GM23338 (cell line): Measurements from ENCODE around the gene BAD. TPM values are rescaled to one million over a fixed set of nuclear protein-coding genes. Genes with fewer than 3 reads are reported as not detected.

Experiments
- ATAC-seq: fragments of 200-7000 bp; cut with Tn5 transposase; 3 replicates; pipeline ENCODE4 v1.9.1; 2020
- DNase-seq: peaks from one replicate; pipeline ENCODE4 v3.0.0-alpha.2; 2015; ENCODE audit warnings: low spot score
- H2AFZ ChIP-seq: fragments of 200-600 bp; sonication (generic); 2 replicates; pipeline ENCODE4 v1.8.0; 2016; ENCODE audit warnings: antibody characterized with exemption, mild to moderate bottlenecking, moderate library complexity
- H3F3A ChIP-seq: fragments of 200-600 bp; sonication (generic); replicated peaks from 2 replicates; pipeline ENCODE4 v1.8.0; 2017; ENCODE audit warnings: antibody characterized with exemption, mixed run types, low read depth
- H3K27ac ChIP-seq: fragments of 200-600 bp; sonication (generic); 2 replicates; pipeline ENCODE4 v1.6.1; 2016; ENCODE audit warnings: low read depth
- H3K27me3 ChIP-seq: fragments of 200-600 bp; sonication (generic); 2 replicates; pipeline ENCODE4 v1.8.0; 2016; ENCODE audit warnings: mild to moderate bottlenecking, mixed run types, moderate library complexity; ENCODE audit not compliant: insufficient read depth
- H3K36me3 ChIP-seq: fragments of 200-600 bp; sonication (generic); 2 replicates; pipeline ENCODE4 v1.8.0; 2016; ENCODE audit warnings: mild to moderate bottlenecking; ENCODE audit not compliant: insufficient read depth
- H3K4me1 ChIP-seq: fragments of 200-600 bp; sonication (generic); 2 replicates; pipeline ENCODE4 v1.8.0; 2016; ENCODE audit warnings: mild to moderate bottlenecking, moderate library complexity; ENCODE audit not compliant: insufficient read depth
- H3K4me2 ChIP-seq: fragments of 200-600 bp; sonication (generic); 2 replicates; pipeline ENCODE4 v1.7.1; 2017; ENCODE audit warnings: mixed run types
- H3K4me3 ChIP-seq: fragments of 200-600 bp; sonication (generic); 2 replicates; pipeline ENCODE4 v1.6.1; 2016; ENCODE audit warnings: mixed run types
- H3K79me2 ChIP-seq: fragments of 200-600 bp; sonication (generic); replicated peaks from 2 replicates; pipeline ENCODE4 v1.8.0; 2017; ENCODE audit warnings: mild to moderate bottlenecking; ENCODE audit not compliant: insufficient read depth
- H3K9me2 ChIP-seq: fragments of 200-600 bp; sonication (generic); 2 replicates; pipeline ENCODE4 v1.8.0; 2017; ENCODE audit not compliant: insufficient read depth
- H4K20me1 ChIP-seq: fragments of 200-600 bp; sonication (generic); replicated peaks from 2 replicates; pipeline ENCODE4 v1.8.0; 2017; ENCODE audit warnings: mild to moderate bottlenecking; ENCODE audit not compliant: insufficient read depth
- H3K27ac Mint-ChIP-seq: 2 replicates; pipeline ENCODE4 v1.8.0; 2020; ENCODE audit warnings: inconsistent platforms, mild to moderate bottlenecking, moderate library complexity, mixed read lengths
- H3K27me3 Mint-ChIP-seq: 3 replicates; pipeline ENCODE4 v1.8.0; 2022; ENCODE audit warnings: low read depth, mild to moderate bottlenecking, moderate library complexity, mixed read lengths, inconsistent platforms; ENCODE audit not compliant: insufficient read depth, poor library complexity
- H3K36me3 Mint-ChIP-seq: 3 replicates; pipeline ENCODE4 v1.8.0; 2021; ENCODE audit warnings: low read depth, mild to moderate bottlenecking, inconsistent platforms, moderate library complexity, mixed read lengths
- H3K4me1 Mint-ChIP-seq: 3 replicates; pipeline ENCODE4 v1.8.0; 2020; ENCODE audit warnings: mild to moderate bottlenecking, inconsistent platforms, mixed read lengths
- H3K4me3 Mint-ChIP-seq: 3 replicates; pipeline ENCODE4 v1.8.0; 2021; ENCODE audit warnings: moderate library complexity, mild to moderate bottlenecking, inconsistent platforms, mixed read lengths
- H3K9me3 Mint-ChIP-seq: 3 replicates; pipeline ENCODE4 v1.8.0; 2020; ENCODE audit warnings: moderate library complexity, mild to moderate bottlenecking, inconsistent platforms, mixed read lengths
- CREB1 ChIP-seq: fragments of 250-450 bp; sonication (Bioruptor Pico); IDR thresholded peaks from 2 replicates; pipeline ENCODE4 v1.5.0; 2020; ENCODE audit warnings: low read depth, mild to moderate bottlenecking, moderate library complexity
- EZH2 ChIP-seq: fragments of 200-600 bp; sonication (generic); IDR thresholded peaks from one replicate; pipeline ENCODE4 v1.8.0; 2017; ENCODE audit warnings: antibody characterized with exemption, mild to moderate bottlenecking, low read depth; ENCODE audit not compliant: unreplicated experiment
- EZH2phosphoT487 ChIP-seq: fragments of 200-600 bp; sonication (generic); IDR thresholded peaks from one replicate; pipeline ENCODE4 v1.8.1; 2018; ENCODE audit warnings: antibody characterized with exemption; ENCODE audit not compliant: unreplicated experiment
- JUNB ChIP-seq: IDR thresholded peaks from one replicate; pipeline ENCODE4 v1.6.1; 2016; ENCODE audit warnings: antibody characterized with exemption; ENCODE audit not compliant: unreplicated experiment
- NANOG ChIP-seq: IDR thresholded peaks from 2 replicates; pipeline ENCODE4 v1.6.1; 2016; ENCODE audit warnings: antibody characterized with exemption, borderline replicate concordance
- POLR2AphosphoS5 ChIP-seq: IDR thresholded peaks from 2 replicates; pipeline ENCODE4 v1.6.1; 2016; ENCODE audit warnings: antibody characterized with exemption, low read depth
- STAT1 ChIP-seq: IDR thresholded peaks from one replicate; pipeline ENCODE4 v1.6.1; 2016; ENCODE audit warnings: antibody characterized with exemption; ENCODE audit not compliant: unreplicated experiment
- ZNF114 ChIP-seq: fragments of 250-450 bp; sonication (Bioruptor Pico); IDR thresholded peaks from 2 replicates; pipeline ENCODE4 v1.5.0; 2020; ENCODE audit warnings: mild to moderate bottlenecking, moderate library complexity
- ZNF331 ChIP-seq: fragments of 250-450 bp; sonication (Bioruptor Pico); IDR thresholded peaks from 2 replicates; pipeline ENCODE4 v1.5.0; 2020; ENCODE audit warnings: low read depth, mild to moderate bottlenecking, moderate library complexity
- polyA plus RNA-seq: library from polyadenylated mRNA; unstranded; fragments of >200 nt; fragmentation: Nextera tagmentation; extraction: Ambion mirVana; gene quantifications from 2 replicates; pipeline ENCODE4 v1.2.1, GENCODE V29; 2016
- total RNA-seq: library from RNA; depleted of rRNA; stranded (reverse); fragments of >200 nt; shearing (Covaris generic); gene quantifications from 2 replicates; pipeline ENCODE4 v1.2.3, GENCODE V29; 2014
- TF ChIP-seq, protein P1 (sequence below), 2 experiments: fragments of 200-600 bp in 1 of 2; sonication (generic) in 1 of 2; conservative IDR thresholded peaks; 2 replicates each; pipeline versions ENCODE4 v1.5.1 to v1.6.1; 2016 to 2017; ENCODE audit warnings: antibody characterized with exemption in 2 of 2, low read depth in 2 of 2, mild to moderate bottlenecking in 2 of 2, moderate library complexity in 1 of 2
- TF ChIP-seq, protein P2 (sequence below): fragments of 250-450 bp; sonication (Bioruptor Pico); IDR thresholded peaks from 2 replicates; pipeline ENCODE4 v1.5.0; 2020; ENCODE audit warnings: mild to moderate bottlenecking, moderate library complexity
- TF ChIP-seq, protein P3 (sequence below): IDR thresholded peaks from 2 replicates; pipeline ENCODE4 v1.6.1; 2016; ENCODE audit warnings: antibody characterized with exemption
- TF ChIP-seq, protein P4 (sequence below): IDR thresholded peaks from one replicate; pipeline ENCODE4 v1.6.1; 2018; ENCODE audit warnings: antibody characterized with exemption; ENCODE audit not compliant: unreplicated experiment

The BAD gene
- total and polyA plus RNA-seq, 2 experiments from 2014 or later, result 46.3 to 46.4 TPM

DNA sequence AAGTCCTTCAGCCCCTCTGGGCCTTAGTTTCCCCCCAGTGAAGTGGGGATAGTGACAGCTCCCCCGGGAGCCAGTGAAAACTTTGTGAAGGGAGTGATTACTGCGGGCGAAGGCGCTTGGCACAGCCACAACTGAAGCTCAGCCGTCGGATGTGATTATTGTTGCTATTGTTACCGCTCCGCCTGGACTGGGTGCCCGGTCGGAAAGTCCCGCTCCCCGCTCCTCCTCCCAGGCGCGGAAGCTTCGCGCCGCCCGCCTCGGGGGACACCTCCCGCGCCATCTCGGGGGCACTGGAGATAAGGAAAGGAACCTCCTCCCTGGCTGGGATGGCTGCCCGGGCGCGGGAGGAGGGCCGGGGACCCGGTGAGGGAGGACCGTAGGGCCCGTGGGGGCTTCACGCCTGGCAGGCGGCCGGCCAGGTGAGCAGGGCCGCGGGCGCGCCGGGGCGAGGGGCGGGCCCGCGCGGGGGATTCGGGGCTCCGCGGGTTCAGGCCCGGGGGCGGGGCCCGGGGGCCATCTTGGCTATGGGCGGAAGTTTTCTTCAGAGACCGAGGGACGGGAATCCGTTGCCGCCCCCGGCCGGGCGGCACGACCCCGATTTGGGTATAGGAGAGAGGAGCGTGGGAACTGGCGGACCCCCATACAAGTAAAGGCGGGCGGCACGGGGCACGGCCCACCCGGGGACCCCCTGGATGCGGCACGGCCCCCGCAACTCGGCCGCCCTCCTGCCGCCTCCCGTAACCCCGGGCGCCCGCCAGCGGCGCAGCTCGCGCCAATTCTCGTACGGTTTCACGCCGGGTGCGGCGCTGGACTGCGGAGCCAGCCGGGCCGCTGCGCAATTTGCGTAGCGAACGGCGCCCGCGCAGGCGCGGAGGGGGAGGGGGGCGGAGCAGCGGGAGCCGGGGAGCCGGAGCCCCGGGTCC, 758 bp upstream of the BAD start, which contains the start of gene GPR137:
GPR137 (plus strand) TSS at position 887 of the 923 bp plus-strand sequence. CDS start 677 bp downstream, outside the sequence.
- Histone ChIP-seq H3K36me3 (no peaks in the 10 kb centered on the region), H4K20me1 (no peaks in the 10 kb centered on the region), H3K9me2 (no peaks in the 10 kb centered on the region), H3F3A (peaks cover 6% of the 10 kb centered on the region; the same call in 1 of the 2 replicates), H3K27me3 (peaks cover 24% of the 10 kb centered on the region), H2AFZ (peak within 1 kb of the TSS; percentile 98), H3K4me1 (peaks cover 8% of the 10 kb centered on the region), H3K4me2 (peak within 1 kb of the TSS; percentile 99), H3K27ac (peak within 1 kb of the TSS; percentile 84; the same call in 1 of the 2 replicates), H3K4me3 (peak within 1 kb of the TSS; percentile 95), H3K79me2 (no peaks in the 10 kb centered on the region)
- Mint-ChIP-seq H3K27me3 (peaks cover 30% of the 10 kb centered on the region), H3K9me3 (no peaks in the 10 kb centered on the region; the same call in 2 of the 3 replicates), H3K4me1 (peaks cover 8% of the 10 kb centered on the region), H3K36me3 (peaks cover 10% of the 10 kb centered on the region; the same call in 2 of the 3 replicates), H3K4me3 (peak within 1 kb of the TSS; percentile 81), H3K27ac (no peak within 1 kb of the TSS)
- ATAC-seq, result peak; percentile 44
- peak; percentile 80 for DNase-seq
- TF ChIP-seq ZNF114 (CRISPR knock-in tag), result no peak
- TF ChIP-seq EZH2, result no peak
- no peak; the same call in 1 of the 2 replicates for TF ChIP-seq POLR2AphosphoS5
- TF ChIP-seq, protein P1, sequence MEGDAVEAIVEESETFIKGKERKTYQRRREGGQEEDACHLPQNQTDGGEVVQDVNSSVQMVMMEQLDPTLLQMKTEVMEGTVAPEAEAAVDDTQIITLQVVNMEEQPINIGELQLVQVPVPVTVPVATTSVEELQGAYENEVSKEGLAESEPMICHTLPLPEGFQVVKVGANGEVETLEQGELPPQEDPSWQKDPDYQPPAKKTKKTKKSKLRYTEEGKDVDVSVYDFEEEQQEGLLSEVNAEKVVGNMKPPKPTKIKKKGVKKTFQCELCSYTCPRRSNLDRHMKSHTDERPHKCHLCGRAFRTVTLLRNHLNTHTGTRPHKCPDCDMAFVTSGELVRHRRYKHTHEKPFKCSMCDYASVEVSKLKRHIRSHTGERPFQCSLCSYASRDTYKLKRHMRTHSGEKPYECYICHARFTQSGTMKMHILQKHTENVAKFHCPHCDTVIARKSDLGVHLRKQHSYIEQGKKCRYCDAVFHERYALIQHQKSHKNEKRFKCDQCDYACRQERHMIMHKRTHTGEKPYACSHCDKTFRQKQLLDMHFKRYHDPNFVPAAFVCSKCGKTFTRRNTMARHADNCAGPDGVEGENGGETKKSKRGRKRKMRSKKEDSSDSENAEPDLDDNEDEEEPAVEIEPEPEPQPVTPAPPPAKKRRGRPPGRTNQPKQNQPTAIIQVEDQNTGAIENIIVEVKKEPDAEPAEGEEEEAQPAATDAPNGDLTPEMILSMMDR (conservative IDR thresholded peaks at IDR 0.05; ENCODE audit: low read depth in 2 of 2), result no peak
- TF ChIP-seq, protein P2, sequence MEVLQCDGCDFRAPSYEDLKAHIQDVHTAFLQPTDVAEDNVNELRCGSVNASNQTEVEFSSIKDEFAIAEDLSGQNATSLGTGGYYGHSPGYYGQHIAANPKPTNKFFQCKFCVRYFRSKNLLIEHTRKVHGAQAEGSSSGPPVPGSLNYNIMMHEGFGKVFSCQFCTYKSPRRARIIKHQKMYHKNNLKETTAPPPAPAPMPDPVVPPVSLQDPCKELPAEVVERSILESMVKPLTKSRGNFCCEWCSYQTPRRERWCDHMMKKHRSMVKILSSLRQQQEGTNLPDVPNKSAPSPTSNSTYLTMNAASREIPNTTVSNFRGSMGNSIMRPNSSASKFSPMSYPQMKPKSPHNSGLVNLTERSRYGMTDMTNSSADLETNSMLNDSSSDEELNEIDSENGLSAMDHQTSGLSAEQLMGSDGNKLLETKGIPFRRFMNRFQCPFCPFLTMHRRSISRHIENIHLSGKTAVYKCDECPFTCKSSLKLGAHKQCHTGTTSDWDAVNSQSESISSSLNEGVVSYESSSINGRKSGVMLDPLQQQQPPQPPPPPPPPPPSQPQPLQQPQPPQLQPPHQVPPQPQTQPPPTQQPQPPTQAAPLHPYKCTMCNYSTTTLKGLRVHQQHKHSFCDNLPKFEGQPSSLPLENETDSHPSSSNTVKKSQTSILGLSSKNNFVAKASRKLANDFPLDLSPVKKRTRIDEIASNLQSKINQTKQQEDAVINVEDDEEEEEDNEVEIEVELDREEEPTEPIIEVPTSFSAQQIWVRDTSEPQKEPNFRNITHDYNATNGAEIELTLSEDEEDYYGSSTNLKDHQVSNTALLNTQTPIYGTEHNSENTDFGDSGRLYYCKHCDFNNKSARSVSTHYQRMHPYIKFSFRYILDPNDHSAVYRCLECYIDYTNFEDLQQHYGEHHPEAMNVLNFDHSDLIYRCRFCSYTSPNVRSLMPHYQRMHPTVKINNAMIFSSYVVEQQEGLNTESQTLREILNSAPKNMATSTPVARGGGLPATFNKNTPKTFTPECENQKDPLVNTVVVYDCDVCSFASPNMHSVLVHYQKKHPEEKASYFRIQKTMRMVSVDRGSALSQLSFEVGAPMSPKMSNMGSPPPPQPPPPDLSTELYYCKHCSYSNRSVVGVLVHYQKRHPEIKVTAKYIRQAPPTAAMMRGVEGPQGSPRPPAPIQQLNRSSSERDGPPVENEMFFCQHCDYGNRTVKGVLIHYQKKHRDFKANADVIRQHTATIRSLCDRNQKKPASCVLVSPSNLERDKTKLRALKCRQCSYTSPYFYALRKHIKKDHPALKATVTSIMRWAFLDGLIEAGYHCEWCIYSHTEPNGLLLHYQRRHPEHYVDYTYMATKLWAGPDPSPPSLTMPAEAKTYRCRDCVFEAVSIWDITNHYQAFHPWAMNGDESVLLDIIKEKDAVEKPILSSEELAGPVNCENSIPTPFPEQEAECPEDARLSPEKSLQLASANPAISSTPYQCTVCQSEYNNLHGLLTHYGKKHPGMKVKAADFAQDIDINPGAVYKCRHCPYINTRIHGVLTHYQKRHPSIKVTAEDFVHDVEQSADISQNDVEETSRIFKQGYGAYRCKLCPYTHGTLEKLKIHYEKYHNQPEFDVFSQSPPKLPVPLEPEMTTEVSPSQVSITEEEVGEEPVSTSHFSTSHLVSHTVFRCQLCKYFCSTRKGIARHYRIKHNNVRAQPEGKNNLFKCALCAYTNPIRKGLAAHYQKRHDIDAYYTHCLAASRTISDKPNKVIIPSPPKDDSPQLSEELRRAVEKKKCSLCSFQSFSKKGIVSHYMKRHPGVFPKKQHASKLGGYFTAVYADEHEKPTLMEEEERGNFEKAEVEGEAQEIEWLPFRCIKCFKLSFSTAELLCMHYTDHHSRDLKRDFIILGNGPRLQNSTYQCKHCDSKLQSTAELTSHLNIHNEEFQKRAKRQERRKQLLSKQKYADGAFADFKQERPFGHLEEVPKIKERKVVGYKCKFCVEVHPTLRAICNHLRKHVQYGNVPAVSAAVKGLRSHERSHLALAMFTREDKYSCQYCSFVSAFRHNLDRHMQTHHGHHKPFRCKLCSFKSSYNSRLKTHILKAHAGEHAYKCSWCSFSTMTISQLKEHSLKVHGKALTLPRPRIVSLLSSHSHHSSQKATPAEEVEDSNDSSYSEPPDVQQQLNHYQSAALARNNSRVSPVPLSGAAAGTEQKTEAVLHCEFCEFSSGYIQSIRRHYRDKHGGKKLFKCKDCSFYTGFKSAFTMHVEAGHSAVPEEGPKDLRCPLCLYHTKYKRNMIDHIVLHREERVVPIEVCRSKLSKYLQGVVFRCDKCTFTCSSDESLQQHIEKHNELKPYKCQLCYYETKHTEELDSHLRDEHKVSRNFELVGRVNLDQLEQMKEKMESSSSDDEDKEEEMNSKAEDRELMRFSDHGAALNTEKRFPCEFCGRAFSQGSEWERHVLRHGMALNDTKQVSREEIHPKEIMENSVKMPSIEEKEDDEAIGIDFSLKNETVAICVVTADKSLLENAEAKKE, result no peak
- TF ChIP-seq, protein P3, sequence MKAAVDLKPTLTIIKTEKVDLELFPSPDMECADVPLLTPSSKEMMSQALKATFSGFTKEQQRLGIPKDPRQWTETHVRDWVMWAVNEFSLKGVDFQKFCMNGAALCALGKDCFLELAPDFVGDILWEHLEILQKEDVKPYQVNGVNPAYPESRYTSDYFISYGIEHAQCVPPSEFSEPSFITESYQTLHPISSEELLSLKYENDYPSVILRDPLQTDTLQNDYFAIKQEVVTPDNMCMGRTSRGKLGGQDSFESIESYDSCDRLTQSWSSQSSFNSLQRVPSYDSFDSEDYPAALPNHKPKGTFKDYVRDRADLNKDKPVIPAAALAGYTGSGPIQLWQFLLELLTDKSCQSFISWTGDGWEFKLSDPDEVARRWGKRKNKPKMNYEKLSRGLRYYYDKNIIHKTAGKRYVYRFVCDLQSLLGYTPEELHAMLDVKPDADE, result no peak
- TF ChIP-seq NANOG, result no peak
- TF ChIP-seq STAT1, result no peak
- TF ChIP-seq, protein P4, sequence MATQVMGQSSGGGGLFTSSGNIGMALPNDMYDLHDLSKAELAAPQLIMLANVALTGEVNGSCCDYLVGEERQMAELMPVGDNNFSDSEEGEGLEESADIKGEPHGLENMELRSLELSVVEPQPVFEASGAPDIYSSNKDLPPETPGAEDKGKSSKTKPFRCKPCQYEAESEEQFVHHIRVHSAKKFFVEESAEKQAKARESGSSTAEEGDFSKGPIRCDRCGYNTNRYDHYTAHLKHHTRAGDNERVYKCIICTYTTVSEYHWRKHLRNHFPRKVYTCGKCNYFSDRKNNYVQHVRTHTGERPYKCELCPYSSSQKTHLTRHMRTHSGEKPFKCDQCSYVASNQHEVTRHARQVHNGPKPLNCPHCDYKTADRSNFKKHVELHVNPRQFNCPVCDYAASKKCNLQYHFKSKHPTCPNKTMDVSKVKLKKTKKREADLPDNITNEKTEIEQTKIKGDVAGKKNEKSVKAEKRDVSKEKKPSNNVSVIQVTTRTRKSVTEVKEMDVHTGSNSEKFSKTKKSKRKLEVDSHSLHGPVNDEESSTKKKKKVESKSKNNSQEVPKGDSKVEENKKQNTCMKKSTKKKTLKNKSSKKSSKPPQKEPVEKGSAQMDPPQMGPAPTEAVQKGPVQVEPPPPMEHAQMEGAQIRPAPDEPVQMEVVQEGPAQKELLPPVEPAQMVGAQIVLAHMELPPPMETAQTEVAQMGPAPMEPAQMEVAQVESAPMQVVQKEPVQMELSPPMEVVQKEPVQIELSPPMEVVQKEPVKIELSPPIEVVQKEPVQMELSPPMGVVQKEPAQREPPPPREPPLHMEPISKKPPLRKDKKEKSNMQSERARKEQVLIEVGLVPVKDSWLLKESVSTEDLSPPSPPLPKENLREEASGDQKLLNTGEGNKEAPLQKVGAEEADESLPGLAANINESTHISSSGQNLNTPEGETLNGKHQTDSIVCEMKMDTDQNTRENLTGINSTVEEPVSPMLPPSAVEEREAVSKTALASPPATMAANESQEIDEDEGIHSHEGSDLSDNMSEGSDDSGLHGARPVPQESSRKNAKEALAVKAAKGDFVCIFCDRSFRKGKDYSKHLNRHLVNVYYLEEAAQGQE, result no peak
- TF ChIP-seq JUNB, result no peak
- TF ChIP-seq CREB1 (CRISPR knock-in tag), result no peak; the same call in 1 of the 2 replicates
- no peak for TF ChIP-seq ZNF331 (CRISPR knock-in tag)
- TF ChIP-seq EZH2phosphoT487, result no peak
